Epithelial cell of proximal tubule (primary cell): ENCODE results near the gene MRPL38. TPM values are rescaled to one million over a fixed set of nuclear protein-coding genes. Genes with fewer than 3 reads are reported as not detected.

Experiments used
- DNase-seq: peaks from one replicate; pipeline ENCODE4 v3.0.0-alpha.2; 2011; ENCODE audit warnings: low read depth
- H3K4me3 ChIP-seq: 2 replicates; pipeline ENCODE4 v1.5.1; 2011; ENCODE audit warnings: low read depth, mild to moderate bottlenecking, low read length
- total RNA-seq: library from RNA; depleted of rRNA; stranded (reverse); fragments of >200 nt; gene quantifications from 2 replicates; pipeline ENCODE4 v1.2.3, GENCODE V29; 2015
- TF ChIP-seq, protein P1 (sequence below): conservative IDR thresholded peaks from 2 replicates; pipeline ENCODE4 v1.5.1; 2012; ENCODE audit warnings: low read depth, mild to moderate bottlenecking, low read length

MRPL38 gene
- total RNA-seq, 1 donor from 2014 or later = 38.3 TPM

DNA sequence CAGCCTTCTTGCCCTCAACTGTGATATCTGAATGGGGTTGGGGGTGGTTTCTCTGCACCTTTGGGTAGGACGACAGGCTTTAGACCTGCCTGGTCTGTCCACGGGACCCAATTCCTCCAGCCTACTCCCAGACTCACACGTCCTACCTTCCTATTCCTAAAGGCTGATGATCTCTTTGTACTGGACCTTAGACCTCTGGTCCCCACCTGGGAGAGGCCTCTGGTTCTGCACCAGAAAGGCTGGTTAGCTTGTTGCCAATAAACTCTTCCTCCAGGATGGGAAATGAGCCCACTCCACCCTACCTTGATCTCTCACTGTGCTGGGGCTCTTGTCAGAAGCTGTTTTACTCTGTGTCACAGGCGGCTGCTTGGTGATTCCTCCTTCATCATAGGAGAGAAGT is 21.8 kb upstream of the MRPL38 start:
- TF ChIP-seq, protein P1, sequence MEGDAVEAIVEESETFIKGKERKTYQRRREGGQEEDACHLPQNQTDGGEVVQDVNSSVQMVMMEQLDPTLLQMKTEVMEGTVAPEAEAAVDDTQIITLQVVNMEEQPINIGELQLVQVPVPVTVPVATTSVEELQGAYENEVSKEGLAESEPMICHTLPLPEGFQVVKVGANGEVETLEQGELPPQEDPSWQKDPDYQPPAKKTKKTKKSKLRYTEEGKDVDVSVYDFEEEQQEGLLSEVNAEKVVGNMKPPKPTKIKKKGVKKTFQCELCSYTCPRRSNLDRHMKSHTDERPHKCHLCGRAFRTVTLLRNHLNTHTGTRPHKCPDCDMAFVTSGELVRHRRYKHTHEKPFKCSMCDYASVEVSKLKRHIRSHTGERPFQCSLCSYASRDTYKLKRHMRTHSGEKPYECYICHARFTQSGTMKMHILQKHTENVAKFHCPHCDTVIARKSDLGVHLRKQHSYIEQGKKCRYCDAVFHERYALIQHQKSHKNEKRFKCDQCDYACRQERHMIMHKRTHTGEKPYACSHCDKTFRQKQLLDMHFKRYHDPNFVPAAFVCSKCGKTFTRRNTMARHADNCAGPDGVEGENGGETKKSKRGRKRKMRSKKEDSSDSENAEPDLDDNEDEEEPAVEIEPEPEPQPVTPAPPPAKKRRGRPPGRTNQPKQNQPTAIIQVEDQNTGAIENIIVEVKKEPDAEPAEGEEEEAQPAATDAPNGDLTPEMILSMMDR = no peak

DNA sequence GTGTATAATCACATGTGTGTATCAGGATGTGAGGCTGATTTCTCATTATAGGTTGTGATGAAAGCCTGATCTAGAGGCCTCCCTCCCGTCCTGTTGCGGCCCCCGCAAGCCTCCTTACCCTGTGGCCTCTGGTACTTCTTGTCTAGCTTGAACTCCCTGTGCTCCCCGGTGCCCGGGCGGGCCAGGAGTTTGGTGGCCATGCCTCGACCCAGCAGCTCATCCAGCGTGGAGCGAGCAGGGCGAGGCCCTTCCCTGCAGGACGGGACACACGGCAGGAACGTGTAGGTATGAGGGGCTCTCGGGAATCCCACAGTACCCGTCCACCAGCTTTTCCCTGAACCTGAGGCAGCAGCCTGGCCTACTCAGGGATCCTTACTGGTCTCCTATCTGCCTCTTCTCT is 21.2 kb upstream of the MRPL38 start:
- no peak for DNase-seq
- no peak overlapping the region for H3K4me3 ChIP-seq
- TF ChIP-seq, protein P1 = no peak

More for the DNA sequence above, 21.8 kb upstream of the MRPL38 start:
- H3K4me3 ChIP-seq = no peak overlapping the region
- no peak for DNase-seq

DNA sequence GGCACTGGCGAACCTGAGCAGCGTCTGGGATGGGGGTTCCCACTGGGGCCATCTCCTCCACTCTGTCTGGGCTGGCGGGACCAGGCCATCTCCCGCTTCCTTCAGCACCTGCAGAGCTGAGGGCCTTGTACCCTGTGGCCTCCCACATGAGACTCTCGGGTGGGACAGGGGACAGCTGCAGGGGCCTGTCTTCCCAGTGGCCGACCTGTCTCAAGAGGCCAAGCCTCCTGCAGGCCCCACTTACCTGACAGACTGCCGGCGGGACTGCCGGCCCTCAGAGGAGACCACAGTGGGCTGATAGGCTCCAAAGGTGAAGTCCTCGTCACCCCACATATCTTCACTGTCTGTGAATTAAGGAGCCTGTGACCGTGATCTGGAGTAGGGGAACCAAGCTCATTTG is 20.4 kb upstream of the MRPL38 start:
- no peak overlapping the region for H3K4me3 ChIP-seq
- TF ChIP-seq, protein P1 = no peak
- DNase-seq = no peak

DNA sequence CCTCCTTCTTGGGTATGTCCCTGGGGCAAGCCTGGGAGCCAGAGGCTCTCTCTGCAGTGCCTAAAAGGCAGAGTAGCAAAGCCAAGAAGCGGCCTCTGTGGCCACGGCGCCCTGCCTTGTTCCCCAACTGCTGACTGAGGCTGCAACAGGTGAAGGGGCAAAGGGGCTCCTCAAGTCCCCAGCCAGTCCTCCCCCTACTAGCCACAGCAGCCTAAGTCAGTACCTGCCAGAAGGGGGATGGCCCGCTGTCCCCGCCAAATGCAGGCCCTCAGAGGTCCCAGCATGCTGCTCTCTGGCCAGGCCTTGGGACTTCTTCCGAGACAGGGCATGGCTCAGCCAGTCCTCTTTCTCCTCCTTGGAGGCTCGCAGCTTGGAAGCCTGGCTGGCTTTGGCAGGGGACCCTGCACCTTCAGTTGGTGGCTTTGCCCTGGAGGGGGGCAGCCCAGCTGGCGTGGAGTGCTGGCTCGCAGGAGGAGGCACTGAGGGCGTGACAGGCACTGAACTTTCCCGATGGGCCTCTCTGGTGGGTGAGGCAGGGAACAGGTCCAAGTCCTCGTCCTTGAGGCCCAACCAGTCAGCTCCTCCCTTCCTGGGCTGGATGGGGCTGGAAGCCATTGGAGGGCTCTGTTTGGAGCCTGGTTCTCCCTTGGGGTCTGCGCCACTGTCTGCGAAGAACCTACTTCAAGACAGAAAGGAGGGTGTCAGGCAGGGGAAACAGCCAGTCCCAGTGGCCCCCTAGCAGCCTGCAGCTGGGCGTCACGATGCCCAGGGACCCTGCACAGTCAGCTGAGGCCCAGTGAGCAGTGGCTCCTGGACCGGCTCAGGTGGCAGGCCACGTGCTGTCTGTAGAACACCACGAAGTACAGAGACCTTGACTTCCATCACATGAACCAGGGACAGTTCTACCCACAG is 18.5 kb upstream of the MRPL38 start:
- TF ChIP-seq, protein P1 = no peak
- no peak for DNase-seq

DNA sequence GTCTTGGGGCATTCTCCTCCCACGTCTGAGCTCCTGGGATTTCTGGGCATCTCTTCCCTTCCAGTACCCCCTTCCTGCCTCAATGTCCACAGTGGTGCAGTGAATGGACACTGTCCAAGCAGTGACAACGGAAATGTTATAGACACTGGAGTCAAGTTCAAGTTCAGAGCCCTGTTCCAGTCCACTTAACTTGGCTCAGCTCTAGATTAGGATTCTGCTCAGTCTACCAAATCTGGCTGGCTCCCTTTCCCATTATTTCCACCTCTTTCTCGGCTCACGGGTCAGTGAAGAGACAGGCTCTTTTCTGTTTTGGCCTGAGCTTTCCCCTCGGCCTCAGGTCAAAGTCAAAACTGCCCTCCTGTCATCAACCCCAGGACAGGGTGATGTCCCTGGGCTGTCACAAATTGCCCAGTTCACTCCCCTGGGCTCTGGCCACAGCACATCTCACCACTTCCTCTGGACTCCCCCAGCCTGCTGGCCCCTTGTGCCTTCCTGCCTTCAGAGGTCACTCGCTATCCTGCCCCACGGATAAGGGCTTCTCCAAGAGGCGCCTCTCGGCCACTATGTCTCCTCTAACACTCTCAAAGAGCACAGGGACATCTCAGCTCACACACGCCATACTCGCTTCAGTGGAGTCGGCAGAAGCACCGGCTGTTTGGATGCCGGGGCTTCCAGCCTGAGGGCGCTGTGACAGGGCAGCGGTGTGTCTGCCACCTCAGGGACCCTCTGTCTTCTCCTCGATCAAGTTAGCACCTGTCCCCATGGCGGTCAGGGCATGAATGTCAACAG is 17.7 kb upstream of the MRPL38 start:
- H3K4me3 ChIP-seq = no peak overlapping the region
- no peak for DNase-seq
- TF ChIP-seq, protein P1 = no peak

More for the DNA sequence above, 18.5 kb upstream of the MRPL38 start:
- H3K4me3 ChIP-seq = no peak overlapping the region

DNA sequence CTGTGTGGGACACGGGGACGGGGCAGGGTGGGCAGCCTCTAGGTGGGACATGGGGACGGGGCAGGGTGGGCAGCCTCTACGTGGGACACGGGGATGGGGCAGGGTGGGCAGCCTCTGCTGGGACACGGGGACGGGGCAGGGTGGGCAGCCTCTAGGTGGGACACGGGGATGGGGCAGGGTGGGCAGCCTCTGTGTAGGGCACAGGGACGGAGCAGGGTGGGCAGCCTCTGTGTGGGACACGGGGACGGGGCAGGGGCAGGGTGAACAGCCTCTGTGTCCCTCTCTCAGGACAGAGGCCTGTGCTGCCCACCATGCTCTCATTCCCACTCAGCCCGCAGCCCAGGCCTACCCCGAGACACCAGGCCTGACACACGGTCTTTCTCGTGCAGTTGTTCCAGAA is 16.9 kb upstream of the MRPL38 start:
- no peak for DNase-seq
- TF ChIP-seq, protein P1 = no peak
- H3K4me3 ChIP-seq = no peak overlapping the region
